MM.1S (cell line): ENCODE data around the gene FN3K.

Source experiments
- DNase-seq: peaks from one replicate; pipeline ENCODE4 v3.0.0-alpha.2; 2015
- H2AFZ ChIP-seq: fragments of 300-600 bp; sonication (generic); 2 replicates; pipeline ENCODE4 v1.6.0; 2016; ENCODE audit warnings: antibody characterized with exemption, low read length
- H3F3A ChIP-seq: fragments of 300-600 bp; sonication (generic); 2 replicates; pipeline ENCODE4 v1.6.1; 2016; ENCODE audit warnings: mild to moderate bottlenecking, antibody characterized with exemption, low read length, moderate library complexity, mixed read lengths; ENCODE audit not compliant: insufficient read depth
- H3K27ac ChIP-seq: fragments of 300-600 bp; sonication (generic); 2 replicates; pipeline ENCODE4 v1.5.1; 2016; ENCODE audit warnings: mild to moderate bottlenecking, low read length
- H3K27me3 ChIP-seq: fragments of 300-600 bp; sonication (generic); replicated peaks from 2 replicates; pipeline ENCODE4 v1.6.0; 2016; ENCODE audit warnings: low read length; ENCODE audit not compliant: insufficient read depth
- H3K36me3 ChIP-seq: fragments of 300-600 bp; sonication (generic); replicated peaks from 2 replicates; pipeline ENCODE4 v1.6.1; 2016; ENCODE audit warnings: mild to moderate bottlenecking, low read length, mixed read lengths; ENCODE audit not compliant: insufficient read depth
- H3K4me1 ChIP-seq: fragments of 300-600 bp; sonication (generic); 2 replicates; pipeline ENCODE4 v1.6.1; 2016; ENCODE audit warnings: low read length, mixed read lengths
- H3K4me2 ChIP-seq: fragments of 300-600 bp; sonication (generic); 2 replicates; pipeline ENCODE4 v1.6.0; 2016; ENCODE audit warnings: low read depth, low read length
- H3K4me3 ChIP-seq: fragments of 300-600 bp; sonication (generic); 2 replicates; pipeline ENCODE4 v1.5.1; 2016; ENCODE audit warnings: low read length, mixed read lengths
- H3K79me2 ChIP-seq: fragments of 300-600 bp; sonication (generic); 2 replicates; pipeline ENCODE4 v1.6.1; 2016; ENCODE audit warnings: mixed run types, low read length, mixed read lengths
- H3K9ac ChIP-seq: fragments of 300-600 bp; sonication (generic); 2 replicates; pipeline ENCODE4 v1.6.1; 2016; ENCODE audit warnings: low read length, mixed read lengths
- H3K9me2 ChIP-seq: fragments of 300-600 bp; sonication (generic); replicated peaks from 2 replicates; pipeline ENCODE4 v1.6.1; 2016; ENCODE audit warnings: mild to moderate bottlenecking, low read length, mixed read lengths; ENCODE audit not compliant: insufficient read depth
- H3K9me3 ChIP-seq: fragments of 300-600 bp; sonication (generic); replicated peaks from 2 replicates; pipeline ENCODE4 v1.6.1; 2016; ENCODE audit warnings: mild to moderate bottlenecking, low read length, mixed read lengths; ENCODE audit not compliant: insufficient read depth
- H4K20me1 ChIP-seq: fragments of 300-600 bp; sonication (generic); 2 replicates; pipeline ENCODE4 v1.6.1; 2016; ENCODE audit warnings: mild to moderate bottlenecking, low read length, moderate library complexity, mixed read lengths; ENCODE audit not compliant: insufficient read depth
- EZH2 ChIP-seq: fragments of 300-600 bp; sonication (generic); optimal IDR thresholded peaks from 2 replicates; pipeline ENCODE3; 2017; ENCODE audit warnings: low read depth, mild to moderate bottlenecking, antibody characterized with exemption, low read length, mixed read lengths
- EZH2phosphoT487 ChIP-seq: fragments of 300-600 bp; sonication (generic); IDR thresholded peaks from 2 replicates; pipeline ENCODE4 v1.6.1; 2018; ENCODE audit warnings: antibody characterized with exemption, low read length
- TF ChIP-seq, protein P1 (sequence below): fragments of 300-600 bp; sonication (generic); IDR thresholded peaks from 2 replicates; pipeline ENCODE4 v1.5.1; 2016; ENCODE audit warnings: antibody characterized with exemption, low read length, mixed read lengths

The FN3K gene

GRCh38 chr17:82734987-82735866 is at the start of gene FN3K:
FN3K (plus strand) TSS chr17:82735615; CDS start chr17:82735637, 22 bp downstream.
- no peaks in the 10 kb centered on the region for H3K9me2 ChIP-seq
- H3K27me3 ChIP-seq = no peaks in the 10 kb centered on the region
- DNase-seq = no peak
- H3K27ac ChIP-seq = no peak within 1 kb of the TSS
- no peaks in the 10 kb centered on the region for H3K36me3 ChIP-seq
- H3K4me2 ChIP-seq = peak within 1 kb of the TSS; percentile 39; the same call in 1 of the 2 replicates
- H3K9me3 ChIP-seq = no peaks in the 10 kb centered on the region
- TF ChIP-seq EZH2phosphoT487 (no peak), EZH2 (no peak)
- TF ChIP-seq, protein P1, sequence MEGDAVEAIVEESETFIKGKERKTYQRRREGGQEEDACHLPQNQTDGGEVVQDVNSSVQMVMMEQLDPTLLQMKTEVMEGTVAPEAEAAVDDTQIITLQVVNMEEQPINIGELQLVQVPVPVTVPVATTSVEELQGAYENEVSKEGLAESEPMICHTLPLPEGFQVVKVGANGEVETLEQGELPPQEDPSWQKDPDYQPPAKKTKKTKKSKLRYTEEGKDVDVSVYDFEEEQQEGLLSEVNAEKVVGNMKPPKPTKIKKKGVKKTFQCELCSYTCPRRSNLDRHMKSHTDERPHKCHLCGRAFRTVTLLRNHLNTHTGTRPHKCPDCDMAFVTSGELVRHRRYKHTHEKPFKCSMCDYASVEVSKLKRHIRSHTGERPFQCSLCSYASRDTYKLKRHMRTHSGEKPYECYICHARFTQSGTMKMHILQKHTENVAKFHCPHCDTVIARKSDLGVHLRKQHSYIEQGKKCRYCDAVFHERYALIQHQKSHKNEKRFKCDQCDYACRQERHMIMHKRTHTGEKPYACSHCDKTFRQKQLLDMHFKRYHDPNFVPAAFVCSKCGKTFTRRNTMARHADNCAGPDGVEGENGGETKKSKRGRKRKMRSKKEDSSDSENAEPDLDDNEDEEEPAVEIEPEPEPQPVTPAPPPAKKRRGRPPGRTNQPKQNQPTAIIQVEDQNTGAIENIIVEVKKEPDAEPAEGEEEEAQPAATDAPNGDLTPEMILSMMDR = no peak
- H4K20me1 ChIP-seq = no peaks in the 10 kb centered on the region
- no peak within 1 kb of the TSS for H2AFZ ChIP-seq
- H3K79me2 ChIP-seq = no peaks in the 10 kb centered on the region
- no peaks in the 10 kb centered on the region for H3K4me1 ChIP-seq
- H3K9ac ChIP-seq = no peak within 1 kb of the TSS
- H3K4me3 ChIP-seq = peak within 1 kb of the TSS; percentile 27; the same call in 1 of the 2 replicates
- no peaks in the 10 kb centered on the region for H3F3A ChIP-seq

GRCh38 chr17:82686366-82687324 is 48.8 kb upstream of the FN3K start:
- Histone ChIP-seq H3K9me3 (no peaks in the 10 kb centered on the region), H3K79me2 (no peaks in the 10 kb centered on the region), H3K4me3 (no peak overlapping the region), H3K9me2 (no peaks in the 10 kb centered on the region), H3K27ac (no peak overlapping the region), H2AFZ (no peak overlapping the region), H3K9ac (no peak overlapping the region), H3F3A (no peaks in the 10 kb centered on the region), H3K4me1 (no peaks in the 10 kb centered on the region), H3K27me3 (no peaks in the 10 kb centered on the region), H4K20me1 (no peaks in the 10 kb centered on the region), H3K4me2 (no peak overlapping the region), H3K36me3 (no peaks in the 10 kb centered on the region)
- no peak for DNase-seq
- TF ChIP-seq, protein P1 = no peak
- TF ChIP-seq EZH2phosphoT487 (no peak), EZH2 (no peak)

DNA sequence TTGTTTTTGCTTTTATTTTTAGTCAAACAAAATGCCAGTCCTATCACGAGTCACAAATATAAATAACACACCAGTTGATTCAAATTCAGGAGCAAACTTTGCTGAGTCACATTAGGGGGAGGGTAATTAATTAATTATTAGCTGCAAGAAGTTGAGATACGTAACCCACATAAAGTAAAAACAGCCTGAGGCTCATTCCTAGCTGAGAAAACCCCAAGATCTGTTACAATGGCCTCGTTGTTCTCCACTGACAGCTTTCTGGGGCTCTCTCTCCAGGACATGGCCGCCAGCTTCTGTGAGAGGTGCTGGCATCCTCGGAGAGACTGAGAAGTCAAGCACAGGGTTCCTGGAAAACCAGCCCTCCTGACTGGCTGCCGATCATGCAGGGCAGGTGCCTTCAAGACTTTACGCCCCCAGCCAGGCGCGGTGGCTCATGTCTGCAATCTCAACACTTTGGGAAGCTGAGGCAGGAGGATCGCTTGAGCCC is 48.0 kb upstream of the FN3K start:
- H3K27ac ChIP-seq = no peak overlapping the region
- H3K4me2 ChIP-seq = no peak overlapping the region
- H2AFZ ChIP-seq = no peak overlapping the region

More for the DNA sequence above, 48.0 kb upstream of the FN3K start:
- no peaks in the 10 kb centered on the region for H3K79me2 ChIP-seq
- no peaks in the 10 kb centered on the region for H3K4me1 ChIP-seq
- no peaks in the 10 kb centered on the region for H3K27me3 ChIP-seq
- H3K4me3 ChIP-seq = no peak overlapping the region
- no peak overlapping the region for H3K9ac ChIP-seq
- H3K9me2 ChIP-seq = no peaks in the 10 kb centered on the region
- no peaks in the 10 kb centered on the region for H4K20me1 ChIP-seq
- DNase-seq = no peak
- TF ChIP-seq EZH2 = no peak
- TF ChIP-seq, protein P1 = no peak
- TF ChIP-seq EZH2phosphoT487 = no peak
- no peaks in the 10 kb centered on the region for H3K36me3 ChIP-seq
- no peaks in the 10 kb centered on the region for H3K9me3 ChIP-seq
- H3F3A ChIP-seq = no peaks in the 10 kb centered on the region
